ENCODE measurements around the gene SERTAD2. TPM values are rescaled to one million over a fixed set of nuclear protein-coding genes. Genes with fewer than 3 reads are reported as not detected.
A peak's percentile ranks its signal among the peaks of the same experiment; 100 is the strongest.

The SERTAD2 gene
- total and polyA plus RNA-seq, 10 donors: 10.4 to 61.4 (median 41.1) TPM

DNA sequence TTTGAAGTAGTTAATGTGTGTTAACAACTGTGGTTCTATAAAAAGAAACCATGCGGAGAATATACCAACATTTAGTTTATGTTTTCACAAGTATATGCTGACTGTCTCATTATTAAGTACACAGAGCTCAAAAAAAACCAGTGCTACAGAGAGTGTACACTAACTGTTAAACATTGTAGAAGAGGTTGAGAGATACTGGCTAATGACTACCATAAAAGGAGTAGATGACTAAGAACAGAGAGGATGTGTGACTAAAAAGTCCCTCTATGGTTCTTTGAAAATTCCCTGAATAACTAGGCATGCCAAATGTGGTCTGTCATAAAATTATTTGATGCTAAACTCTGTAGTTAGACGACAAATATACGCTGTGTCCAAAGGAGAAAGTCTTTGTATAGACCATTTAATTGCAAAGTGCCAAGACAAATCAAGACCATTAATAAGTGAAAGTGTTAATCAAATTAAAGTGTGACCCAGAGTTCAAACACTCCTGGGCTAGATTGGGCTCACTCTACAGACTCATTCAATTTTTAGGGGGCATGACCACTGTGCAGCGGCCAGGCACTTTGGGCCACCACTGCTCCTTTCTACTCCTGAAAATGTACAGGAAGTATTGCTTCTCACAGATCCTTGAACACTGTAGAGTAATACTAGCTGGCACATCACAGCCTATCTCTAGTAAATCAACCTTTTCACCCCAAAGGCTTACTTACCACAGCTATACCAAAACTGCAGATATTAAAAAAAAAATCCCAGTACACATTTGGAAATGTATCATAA lies 45.1 kb upstream of the SERTAD2 start:
- Histone ChIP-seq H3K4me1 (peaks cover 0 to 58% (median 43%) of the 10 kb centered on the region in 6 donors), H3K27me3 (replicated peaks in 1 of 7) (no peaks in the 10 kb centered on the region), H3K36me3 (no peaks in the 10 kb centered on the region), H3K9me3 (no peaks in the 10 kb centered on the region), H3K4me3 (no peak overlapping the region), H3K27ac (peak overlapping the region in 6 of 8 donors; percentile 31 to 59 (median 43))
- intact Hi-C loops (cut with DNase I; ENCODE audit: low total_unique reads): no loop called here
- no peak for TF ChIP-seq POLR2A (IDR thresholded peaks at IDR 0.05)
- TF ChIP-seq, protein P1, sequence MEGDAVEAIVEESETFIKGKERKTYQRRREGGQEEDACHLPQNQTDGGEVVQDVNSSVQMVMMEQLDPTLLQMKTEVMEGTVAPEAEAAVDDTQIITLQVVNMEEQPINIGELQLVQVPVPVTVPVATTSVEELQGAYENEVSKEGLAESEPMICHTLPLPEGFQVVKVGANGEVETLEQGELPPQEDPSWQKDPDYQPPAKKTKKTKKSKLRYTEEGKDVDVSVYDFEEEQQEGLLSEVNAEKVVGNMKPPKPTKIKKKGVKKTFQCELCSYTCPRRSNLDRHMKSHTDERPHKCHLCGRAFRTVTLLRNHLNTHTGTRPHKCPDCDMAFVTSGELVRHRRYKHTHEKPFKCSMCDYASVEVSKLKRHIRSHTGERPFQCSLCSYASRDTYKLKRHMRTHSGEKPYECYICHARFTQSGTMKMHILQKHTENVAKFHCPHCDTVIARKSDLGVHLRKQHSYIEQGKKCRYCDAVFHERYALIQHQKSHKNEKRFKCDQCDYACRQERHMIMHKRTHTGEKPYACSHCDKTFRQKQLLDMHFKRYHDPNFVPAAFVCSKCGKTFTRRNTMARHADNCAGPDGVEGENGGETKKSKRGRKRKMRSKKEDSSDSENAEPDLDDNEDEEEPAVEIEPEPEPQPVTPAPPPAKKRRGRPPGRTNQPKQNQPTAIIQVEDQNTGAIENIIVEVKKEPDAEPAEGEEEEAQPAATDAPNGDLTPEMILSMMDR (IDR thresholded peaks at IDR 0.05 in 8 of 11, conservative IDR thresholded peaks at IDR 0.05 in 3 of 11): no peak
- no peak for TF ChIP-seq POLR2AphosphoS5 (IDR thresholded peaks at IDR 0.05)
- WGBS, 5 donors: 48 to 73% (median 62%) methylated on average over 4 of the region's 4 CpGs
- no peak for DNase-seq

DNA sequence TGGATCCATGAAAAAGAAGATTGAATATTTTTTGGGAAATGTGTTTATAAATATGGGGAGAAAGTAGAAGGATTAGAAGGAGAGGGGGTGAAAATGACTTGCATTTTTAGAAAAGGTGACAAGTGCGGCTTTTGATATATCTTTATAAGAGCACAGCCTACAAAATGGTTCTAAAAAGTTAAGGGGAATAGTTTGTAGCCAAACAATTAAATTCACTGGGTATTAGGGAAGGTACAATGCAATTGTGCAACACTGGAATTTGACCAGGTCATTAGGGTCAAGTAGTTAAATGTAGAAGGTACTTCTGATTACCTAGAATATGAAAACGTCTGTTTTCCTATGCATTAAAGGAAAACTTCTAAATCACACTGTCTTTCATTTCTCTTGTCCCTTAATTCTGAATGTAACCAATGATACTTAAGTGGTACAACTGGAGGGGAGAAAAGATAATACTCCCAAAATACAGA lies 44.5 kb upstream of the SERTAD2 start:
- H3K9me3 ChIP-seq: no peaks in the 10 kb centered on the region
- H3K27me3 ChIP-seq (replicated peaks in 1 of 7): no peaks in the 10 kb centered on the region
- H3K4me1 ChIP-seq: peaks cover 0 to 58% (median 43%) of the 10 kb centered on the region in 6 donors
- no peak for TF ChIP-seq POLR2A (IDR thresholded peaks at IDR 0.05)
- peak overlapping the region in 4 of 8 donors; percentile 39 to 59 (median 50) for H3K27ac ChIP-seq
- H3K4me3 ChIP-seq: no peak overlapping the region
- H3K36me3 ChIP-seq: no peaks in the 10 kb centered on the region
- intact Hi-C loops (cut with DNase I; ENCODE audit: low total_unique reads): no loop called here
- DNase-seq: no peak
- WGBS, 5 donors: 70 to 73% (median 71%) methylated on average over 2 of the region's 2 CpGs

DNA sequence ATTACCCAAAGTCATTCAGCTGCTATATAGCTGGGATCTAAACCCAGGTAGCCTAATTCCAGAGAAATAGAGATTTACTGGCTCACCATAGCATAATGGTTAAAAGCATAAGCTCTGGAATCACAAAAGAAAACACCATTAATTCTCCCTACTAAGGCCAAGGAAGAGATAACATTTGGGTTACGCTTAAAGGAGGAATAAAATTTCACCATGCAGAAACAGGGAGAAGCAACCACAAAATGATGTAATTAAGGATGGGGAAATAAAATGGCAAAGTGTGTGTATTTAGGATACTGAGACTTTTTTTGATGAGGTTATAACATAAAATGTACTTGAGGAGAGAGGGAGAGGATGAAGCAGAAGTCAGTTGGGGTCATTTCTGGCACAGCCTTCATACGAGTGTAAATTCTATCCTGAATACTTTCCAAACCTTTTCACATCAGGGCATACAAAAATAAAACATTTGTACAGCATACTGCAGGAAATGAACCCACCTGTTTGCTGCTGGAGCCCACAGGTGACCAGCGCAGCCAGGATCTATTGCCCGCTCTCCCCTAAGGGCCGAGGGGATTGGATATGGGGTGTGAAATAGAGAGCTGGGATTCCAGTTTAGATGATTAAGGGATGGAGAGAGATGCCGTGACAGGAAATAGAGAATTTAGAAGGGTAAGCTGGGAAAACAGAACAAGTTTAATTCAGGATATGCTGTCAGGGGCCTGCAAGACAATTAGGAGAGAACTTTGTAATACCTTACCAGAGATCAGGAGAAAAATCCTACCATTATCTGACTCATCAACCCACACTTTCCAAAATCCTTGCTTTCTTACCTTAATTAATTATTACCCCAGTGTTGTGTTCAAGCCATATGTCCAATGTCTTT lies 43.8 kb upstream of the SERTAD2 start:
- intact Hi-C loops (cut with DNase I; ENCODE audit: low total_unique reads): no loop called here
- Histone ChIP-seq H3K4me3 (no peak overlapping the region), H3K9me3 (no peaks in the 10 kb centered on the region), H3K27me3 (replicated peaks in 1 of 7) (no peaks in the 10 kb centered on the region), H3K36me3 (no peaks in the 10 kb centered on the region), H3K4me1 (peaks cover 0 to 58% (median 43%) of the 10 kb centered on the region in 6 donors), H3K27ac (peak overlapping the region in 1 of 8 donors; percentile 12)
- TF ChIP-seq, protein P1 (IDR thresholded peaks at IDR 0.05 in 8 of 11, conservative IDR thresholded peaks at IDR 0.05 in 3 of 11): no peak
- no peak for TF ChIP-seq POLR2A (IDR thresholded peaks at IDR 0.05)
- DNase-seq: no peak
- 71 to 87% (median 82%) methylated on average over 6 of the region's 6 CpGs for WGBS, 5 donors

DNA sequence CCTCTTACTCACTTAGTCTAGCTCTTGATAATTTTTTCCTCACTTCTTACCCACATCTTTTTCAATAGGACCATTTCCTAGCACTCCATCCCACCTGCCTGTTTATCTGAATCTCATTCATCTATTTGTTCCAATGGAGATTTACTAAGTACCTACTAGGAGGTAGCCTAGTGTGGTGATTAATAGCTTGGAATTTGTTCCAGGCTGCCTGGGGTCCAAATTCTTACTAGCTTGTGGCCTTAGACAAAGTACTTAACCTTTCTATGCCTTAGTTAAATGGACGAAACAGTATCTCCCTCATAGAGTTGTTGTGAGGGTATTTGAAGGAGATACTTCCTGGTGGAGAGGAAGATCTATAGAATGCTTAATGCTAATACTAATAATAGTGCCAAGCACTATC lies 42.9 kb upstream of the SERTAD2 start:
- DNase-seq: no peak
- WGBS, 5 donors: 76 to 89% (median 84%) methylated on average over 1 of the region's 1 CpG
- no peak overlapping the region for H3K27ac ChIP-seq
- H3K9me3 ChIP-seq: no peaks in the 10 kb centered on the region
- H3K27me3 ChIP-seq (replicated peaks in 1 of 7): no peaks in the 10 kb centered on the region
- H3K4me3 ChIP-seq: no peak overlapping the region
- H3K4me1 ChIP-seq: peaks cover 0 to 58% (median 43%) of the 10 kb centered on the region in 6 donors
- TF ChIP-seq POLR2AphosphoS5 (IDR thresholded peaks at IDR 0.05): no peak
- no peak for TF ChIP-seq POLR2A (IDR thresholded peaks at IDR 0.05)
- TF ChIP-seq, protein P1 (IDR thresholded peaks at IDR 0.05 in 8 of 11, conservative IDR thresholded peaks at IDR 0.05 in 3 of 11): no peak
- intact Hi-C loops (cut with DNase I; ENCODE audit: low total_unique reads): no loop called here
- no peaks in the 10 kb centered on the region for H3K36me3 ChIP-seq
